Endothelial cell of umbilical vein (primary cell): ENCODE results near the gene LBR. TPM values are rescaled to one million over a fixed set of nuclear protein-coding genes. Genes with fewer than 3 reads are reported as not detected.

Experiments
- BruUV-seq: library from RNA; stranded (reverse); fragments of 400-500 nt; replicated peaks from 2 replicates; lab custom pipeline; 2021; lab: Mats Ljungman, UMichigan
- CTCF ChIA-PET: fragments of 300-600, 350-600 bp; sonication (Branson Sonifier 250); formaldehyde crosslinking; loops from one replicate; lab custom pipeline; 2021; ENCODE audit warnings: antibody characterized with exemption, inconsistent platforms; lab: Charles Lee
- POLR2A ChIA-PET: fragments of 300-600, 350-600 bp; sonication (Branson Sonifier 250); formaldehyde crosslinking; loops from one replicate; lab custom pipeline; 2021; ENCODE audit warnings: antibody characterized with exemption, inconsistent platforms; lab: Charles Lee
- DNase-seq: peaks from one replicate; pipeline ENCODE4 v3.0.0-alpha.2; 2011; ENCODE audit warnings: low read depth, low spot score
- FAIRE-seq: peaks from 2 replicates; lab custom pipeline; 2011; peaks lifted over from hg19 to GRCh38; lab: Jason Lieb, UNC
- H2AFZ ChIP-seq: 2 replicates; pipeline ENCODE4 v1.6.0; 2012; ENCODE audit warnings: low read depth, low read length, control low read depth, inconsistent platforms
- H3K27ac ChIP-seq: 2 replicates; pipeline ENCODE4 v1.5.1; 2011; ENCODE audit warnings: low read depth, mild to moderate bottlenecking, control low read depth, low read length, moderate library complexity; ENCODE audit not compliant: insufficient read depth
- H3K27me3 ChIP-seq, 2 experiments: 2 replicates each; pipeline versions ENCODE4 v1.6.0 to v1.6.1; 2011; ENCODE audit warnings: low read length in 2 of 2, mixed read lengths in 1 of 2; ENCODE audit not compliant: control insufficient read depth in 2 of 2, insufficient read depth in 2 of 2
- H3K36me3 ChIP-seq, 2 experiments: 2 replicates in 1 of 2; 3 replicates in 1 of 2; pipeline ENCODE4 v1.5.1; 2011; ENCODE audit warnings: low read length in 2 of 2, mild to moderate bottlenecking in 1 of 2, moderate library complexity in 1 of 2; ENCODE audit not compliant: control insufficient read depth in 2 of 2, insufficient read depth in 2 of 2; ENCODE audit errors: extremely low read depth in 1 of 2
- H3K4me1 ChIP-seq: 3 replicates; pipeline ENCODE4 v1.5.1; 2011; ENCODE audit warnings: mild to moderate bottlenecking, low read length; ENCODE audit not compliant: control insufficient read depth, insufficient read depth; ENCODE audit errors: extremely low read depth
- H3K4me2 ChIP-seq: 2 replicates; pipeline ENCODE4 v1.6.1; 2011; ENCODE audit warnings: low read length, control low read depth, mixed read lengths; ENCODE audit not compliant: insufficient read depth
- H3K4me3 ChIP-seq, 3 experiments: fragments of 200-600 bp in 1 of 3; sonication (generic), shearing (Covaris generic) in 1 of 3; replicated peaks in 1 of 3; 2 replicates each; pipeline ENCODE4 v1.5.1; 2011 to 2016; ENCODE audit warnings: control low read depth in 3 of 3, low read length in 3 of 3, mild to moderate bottlenecking in 2 of 3, inconsistent platforms in 1 of 3, low read depth in 1 of 3, moderate library complexity in 1 of 3; ENCODE audit not compliant: insufficient read depth in 1 of 3
- H3K79me2 ChIP-seq: 2 replicates; pipeline ENCODE4 v1.6.0; 2012; ENCODE audit warnings: low read length, inconsistent platforms; ENCODE audit not compliant: control insufficient read depth, insufficient read depth
- H3K9ac ChIP-seq: replicated peaks from 2 replicates; pipeline ENCODE3; 2011; ENCODE audit warnings: low read length, control low read depth; ENCODE audit not compliant: insufficient read depth; ENCODE audit errors: extremely low read depth
- H3K9me1 ChIP-seq: replicated peaks from 3 replicates; pipeline ENCODE4 v1.6.0; 2011; ENCODE audit warnings: mild to moderate bottlenecking, low read length; ENCODE audit not compliant: control insufficient read depth, insufficient read depth; ENCODE audit errors: extremely low read depth
- H3K9me3 ChIP-seq: replicated peaks from 2 replicates; pipeline ENCODE4 v1.5.1; 2012; ENCODE audit warnings: low read length, inconsistent platforms; ENCODE audit not compliant: control insufficient read depth, insufficient read depth
- H4K20me1 ChIP-seq: replicated peaks from 2 replicates; pipeline ENCODE3; 2011; ENCODE audit warnings: mild to moderate bottlenecking, low read length; ENCODE audit not compliant: control insufficient read depth, insufficient read depth; ENCODE audit errors: extremely low read depth
- EZH2 ChIP-seq: IDR thresholded peaks from 2 replicates; pipeline ENCODE4 v1.6.1; 2012; ENCODE audit warnings: borderline replicate concordance, low read depth, mild to moderate bottlenecking, moderate library complexity, low read length, inconsistent platforms; ENCODE audit not compliant: severe bottlenecking
- FOS ChIP-seq: IDR thresholded peaks from 2 replicates; pipeline ENCODE4 v1.6.1; 2011; ENCODE audit warnings: mild to moderate bottlenecking, low read length, moderate library complexity, borderline replicate concordance; ENCODE audit not compliant: insufficient read depth
- GATA2 ChIP-seq: IDR thresholded peaks from 2 replicates; pipeline ENCODE4 v1.7.0; 2011; ENCODE audit warnings: low read depth, mild to moderate bottlenecking, moderate library complexity, mixed read lengths, low read length; ENCODE audit not compliant: insufficient read length, insufficient read depth
- JUN ChIP-seq: IDR thresholded peaks from 2 replicates; pipeline ENCODE4 v1.6.1; 2011; ENCODE audit warnings: borderline replicate concordance, low read depth; ENCODE audit not compliant: insufficient read length, insufficient read depth
- MYC ChIP-seq: IDR thresholded peaks from one replicate; pipeline ENCODE4 v1.6.1; 2011; ENCODE audit warnings: mild to moderate bottlenecking, low read depth, low read length
- POLR2A ChIP-seq: IDR thresholded peaks from 2 replicates; pipeline ENCODE4 v1.6.1; 2012; ENCODE audit warnings: low read depth, mild to moderate bottlenecking, control low read depth, low read length
- POLR2AphosphoS5 ChIP-seq: IDR thresholded peaks from 2 replicates; pipeline ENCODE4 v1.6.1; 2012; ENCODE audit warnings: low read depth, mild to moderate bottlenecking, control low read depth, low read length, moderate library complexity; ENCODE audit not compliant: insufficient read depth
- dilution Hi-C: fragments of 300-500 bp; cut with MboI; formaldehyde crosslinking; loops from one replicate; pipeline ENCODE4 v1.15.0; 2019; ENCODE audit warnings: low sequenced_read_pairs; ENCODE audit not compliant: extremely low pct_ligation_motif_present
- intact Hi-C: fragments of 100-400 bp; cut with micrococcal nuclease; formaldehyde crosslinking; loops from one replicate; pipeline ENCODE4 v1.10.0; 2022
- polyA plus RNA-seq, 4 experiments: library from polyadenylated mRNA; depleted of rRNA in 3 of 4; stranded (reverse) in 3 of 4; unstranded in 1 of 4; fragments of >200 nt; gene quantifications; 2 replicates each; pipeline versions ENCODE4 v1.2.1 to v1.2.3, GENCODE V29; 2011 to 2012; ENCODE audit warnings: missing spikeins in 1 of 4
- total RNA-seq: library from RNA; stranded (reverse); gene quantifications from 2 replicates; pipeline ENCODE4 v1.2.3, GENCODE V29; 2021
- TF ChIP-seq, protein P1 (sequence below), 2 donors: IDR thresholded peaks; 1 replicate in 1 of 2; 2 replicates in 1 of 2; pipeline ENCODE4 v1.5.1; 2011; ENCODE audit warnings: low read length in 2 of 2, mild to moderate bottlenecking in 2 of 2, moderate library complexity in 2 of 2, control low read depth in 1 of 2, inconsistent platforms in 1 of 2, low read depth in 1 of 2; ENCODE audit not compliant: insufficient read depth in 1 of 2; ENCODE audit errors: extremely low read depth in 1 of 2
- TF ChIP-seq, protein P2 (sequence below): IDR thresholded peaks from 2 replicates; pipeline ENCODE4 v1.6.1; 2011; ENCODE audit not compliant: insufficient read depth, insufficient read length

The LBR gene
- total and polyA plus RNA-seq, 2 donors (not counting 3 experiments of a cell fraction or from before 2014, with no cell fraction given): 53.9 to 119 TPM

DNA sequence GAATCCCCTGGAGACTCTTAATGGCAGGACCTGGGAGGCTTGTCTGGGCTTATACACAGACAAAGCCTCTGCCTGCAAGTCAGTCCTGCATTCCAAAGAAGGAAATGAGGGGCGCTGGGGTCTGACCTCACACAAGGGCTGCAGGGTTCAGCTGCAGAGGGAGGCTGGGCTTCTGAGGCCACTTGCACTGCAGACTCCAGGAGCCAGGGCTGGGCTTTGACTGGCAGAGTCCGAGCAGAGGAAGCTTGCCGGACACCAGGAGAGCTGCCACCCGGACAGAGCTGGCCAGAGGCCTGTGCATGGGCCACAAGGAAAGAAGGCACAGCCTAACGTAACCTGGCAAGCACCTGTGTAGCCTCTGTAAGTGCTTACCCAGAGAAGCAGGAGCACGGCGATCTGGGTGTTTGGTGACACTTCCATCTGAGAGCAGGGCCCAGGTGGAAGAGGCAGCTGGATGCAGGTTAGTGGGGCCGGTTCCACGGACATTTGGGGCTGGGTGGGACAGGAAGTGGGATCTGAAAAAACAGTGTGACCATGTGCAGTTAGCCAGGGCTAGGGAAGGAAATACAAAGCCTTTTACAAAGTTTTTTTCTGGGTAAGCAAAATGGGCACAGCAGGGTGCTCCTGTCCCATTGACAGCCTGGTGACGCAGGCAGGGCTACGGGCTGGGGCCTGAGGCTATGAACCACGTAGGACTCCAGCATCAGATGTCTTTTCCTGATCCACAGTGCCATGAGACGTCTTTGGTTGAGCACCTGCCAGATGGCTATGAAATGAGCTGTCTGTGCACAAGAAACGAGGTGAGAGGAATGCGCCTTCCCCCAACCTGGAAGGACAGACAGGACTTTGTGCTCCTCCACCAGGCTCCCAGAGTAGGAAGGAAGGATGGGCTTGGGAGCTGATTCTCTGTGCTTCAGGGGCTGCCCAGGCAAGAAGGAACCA is 37.3 kb upstream of the LBR start:
- no peak for TF ChIP-seq GATA2
- no peak for TF ChIP-seq FOS
- TF ChIP-seq EZH2: no peak
- no peak for TF ChIP-seq JUN
- TF ChIP-seq, protein P1, sequence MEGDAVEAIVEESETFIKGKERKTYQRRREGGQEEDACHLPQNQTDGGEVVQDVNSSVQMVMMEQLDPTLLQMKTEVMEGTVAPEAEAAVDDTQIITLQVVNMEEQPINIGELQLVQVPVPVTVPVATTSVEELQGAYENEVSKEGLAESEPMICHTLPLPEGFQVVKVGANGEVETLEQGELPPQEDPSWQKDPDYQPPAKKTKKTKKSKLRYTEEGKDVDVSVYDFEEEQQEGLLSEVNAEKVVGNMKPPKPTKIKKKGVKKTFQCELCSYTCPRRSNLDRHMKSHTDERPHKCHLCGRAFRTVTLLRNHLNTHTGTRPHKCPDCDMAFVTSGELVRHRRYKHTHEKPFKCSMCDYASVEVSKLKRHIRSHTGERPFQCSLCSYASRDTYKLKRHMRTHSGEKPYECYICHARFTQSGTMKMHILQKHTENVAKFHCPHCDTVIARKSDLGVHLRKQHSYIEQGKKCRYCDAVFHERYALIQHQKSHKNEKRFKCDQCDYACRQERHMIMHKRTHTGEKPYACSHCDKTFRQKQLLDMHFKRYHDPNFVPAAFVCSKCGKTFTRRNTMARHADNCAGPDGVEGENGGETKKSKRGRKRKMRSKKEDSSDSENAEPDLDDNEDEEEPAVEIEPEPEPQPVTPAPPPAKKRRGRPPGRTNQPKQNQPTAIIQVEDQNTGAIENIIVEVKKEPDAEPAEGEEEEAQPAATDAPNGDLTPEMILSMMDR (IDR thresholded peaks at IDR 0.05; ENCODE audit: extremely low read depth in 1 of 2, insufficient read depth in 1 of 2, low read depth in 1 of 2, low read length in 2 of 2): no peak
- TF ChIP-seq MYC: no peak
- TF ChIP-seq, protein P2, sequence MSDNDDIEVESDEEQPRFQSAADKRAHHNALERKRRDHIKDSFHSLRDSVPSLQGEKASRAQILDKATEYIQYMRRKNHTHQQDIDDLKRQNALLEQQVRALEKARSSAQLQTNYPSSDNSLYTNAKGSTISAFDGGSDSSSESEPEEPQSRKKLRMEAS: no peak
- no peak for TF ChIP-seq POLR2A
- TF ChIP-seq POLR2AphosphoS5: no peak
- no peaks in the 10 kb centered on the region for H4K20me1 ChIP-seq
- BruUV-seq: no TSS peak
- dilution Hi-C loops: no loop called here
- no peak overlapping the region for H3K27ac ChIP-seq
- H3K79me2 ChIP-seq: no peaks in the 10 kb centered on the region
- intact Hi-C loops: no loop called here
- no peak overlapping the region for H3K4me2 ChIP-seq
- DNase-seq (no peak), FAIRE-seq (no peak)
- no peaks in the 10 kb centered on the region for H3K27me3 ChIP-seq
- ChIA-PET CTCF (interaction anchor here (0.6 to 2.4 kb wide), 4 partner anchors 10 to 392 kb away, joined by 3 to 7 read pairs (median 4); no protein-coding TSS in a partner anchor), POLR2A (interaction anchor here (0.6 kb wide), 1 partner anchor 623 kb away, joined by 6 read pairs; no protein-coding TSS in a partner anchor)
- H3K9me1 ChIP-seq: no peaks in the 10 kb centered on the region
- peak overlapping the region; percentile 15 for H2AFZ ChIP-seq
- H3K9me3 ChIP-seq: no peaks in the 10 kb centered on the region
- H3K4me1 ChIP-seq: peaks cover 27% of the 10 kb centered on the region
- H3K36me3 ChIP-seq: no peaks in the 10 kb centered on the region
- H3K9ac ChIP-seq: no peak overlapping the region
- no peak overlapping the region for H3K4me3 ChIP-seq
